SHP77 treated with DMSO at 0.1 percent for 48 hours (cell line): Measurements from ENCODE around the gene HGF.
A peak's percentile ranks its signal among the peaks of the same experiment; 100 is the strongest.

Experiments
- DNase-seq: peaks from one replicate; lab custom pipeline; 2025; lab: John Stamatoyannopoulos, UW

HGF gene

DNA sequence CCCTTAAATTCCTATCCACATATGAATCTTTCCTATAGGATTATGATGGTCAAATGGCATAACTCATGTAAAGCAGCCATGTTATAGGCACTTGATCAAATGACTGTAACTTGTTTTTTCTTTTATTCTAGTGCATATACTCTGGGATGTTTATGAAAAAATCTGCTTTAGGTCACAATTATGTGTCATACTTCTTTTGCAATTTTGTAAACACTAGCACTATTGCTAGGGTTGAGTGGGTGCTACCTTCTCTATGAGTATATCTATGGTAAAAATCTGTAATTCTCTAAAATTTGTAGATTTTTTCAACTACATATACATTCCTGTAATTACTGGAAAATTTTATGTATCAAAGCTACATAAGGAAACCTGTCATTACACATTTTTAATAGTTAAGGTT lies 50.0 kb downstream of the HGF start:
- no peak for DNase-seq

DNA sequence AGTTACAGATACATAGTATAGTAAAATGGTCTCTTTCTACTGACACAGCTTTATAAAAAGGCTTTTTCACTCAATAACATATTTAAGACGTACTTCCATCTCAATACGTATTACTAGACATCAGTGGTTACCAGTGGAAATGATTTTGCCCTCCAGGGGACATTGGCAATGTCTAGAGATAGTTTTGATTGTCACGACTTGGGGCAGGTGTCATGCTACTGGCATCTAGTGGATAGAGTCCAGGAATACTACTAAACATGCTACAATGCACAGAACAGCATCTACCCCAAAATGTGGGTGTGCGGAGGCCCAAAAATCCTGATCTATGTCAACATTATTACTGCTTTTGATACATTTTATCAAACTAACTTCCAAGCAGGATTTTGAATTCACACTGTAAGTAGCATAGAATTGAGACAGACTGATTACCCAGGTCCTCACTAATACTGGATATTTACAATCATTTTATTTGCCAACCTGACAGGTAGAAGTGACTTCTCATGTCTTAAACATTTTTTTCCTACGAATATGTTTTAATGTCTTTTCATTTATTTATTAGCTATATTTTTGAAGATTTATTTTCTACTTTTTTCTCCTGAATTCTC lies 53.8 kb downstream of the HGF start:
- DNase-seq: peak; percentile 69

DNA sequence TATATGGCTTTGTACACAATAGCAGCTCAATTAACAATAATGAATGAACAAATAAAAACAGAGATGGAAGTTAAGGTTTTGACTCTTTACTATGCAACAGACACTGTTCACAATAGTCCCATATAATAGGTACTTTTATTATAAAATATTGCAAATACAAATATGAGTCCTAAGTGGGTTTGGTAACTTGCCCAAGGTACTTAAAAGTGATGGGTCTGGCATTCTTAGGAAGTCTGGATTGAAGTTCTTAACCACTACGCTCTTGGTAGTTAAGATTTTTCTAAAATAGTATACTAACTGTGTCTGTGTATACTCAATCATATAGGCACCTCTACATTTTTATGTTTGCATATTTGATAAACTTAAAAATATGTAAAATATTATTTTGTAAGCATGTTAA lies 55.5 kb downstream of the HGF start:
- DNase-seq: no peak

DNA sequence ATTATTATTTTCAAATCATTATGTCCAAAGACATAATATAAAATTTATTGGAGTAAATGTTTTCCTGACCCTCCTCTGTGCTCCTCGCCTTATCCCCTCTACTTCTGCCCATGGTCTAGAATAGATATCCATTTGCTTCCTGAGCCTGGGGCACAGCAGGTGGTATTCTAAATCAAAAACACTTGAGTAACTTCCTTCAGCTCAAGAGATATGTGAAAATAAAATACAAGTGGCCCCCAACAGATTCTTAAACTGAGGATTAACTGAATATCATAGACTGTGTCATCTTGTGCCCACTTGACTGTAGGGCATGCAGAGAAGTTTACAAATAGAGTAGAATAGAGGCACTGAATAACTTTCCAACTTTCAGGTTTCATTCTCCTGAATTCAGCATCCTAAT lies 59.1 kb downstream of the HGF start:
- DNase-seq: no peak

DNA sequence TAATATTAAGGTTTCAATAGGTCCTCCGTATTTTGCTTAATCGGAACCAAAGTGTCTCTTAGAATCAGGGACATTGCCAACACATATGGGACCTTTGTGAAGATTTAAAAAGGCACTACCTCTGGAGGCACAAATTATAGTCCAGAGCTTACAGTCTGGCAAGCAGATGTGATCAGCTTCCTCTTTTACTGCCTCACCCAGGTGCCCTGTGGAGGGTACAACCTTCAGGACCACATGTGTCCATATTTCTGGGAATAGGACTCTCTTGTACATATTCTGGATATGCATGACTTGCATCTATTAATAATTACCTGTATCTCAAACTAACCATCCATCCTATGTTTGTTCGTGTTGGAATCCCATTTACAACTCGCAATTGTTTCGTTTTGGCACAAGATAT lies 60.0 kb downstream of the HGF start:
- DNase-seq: no peak

DNA sequence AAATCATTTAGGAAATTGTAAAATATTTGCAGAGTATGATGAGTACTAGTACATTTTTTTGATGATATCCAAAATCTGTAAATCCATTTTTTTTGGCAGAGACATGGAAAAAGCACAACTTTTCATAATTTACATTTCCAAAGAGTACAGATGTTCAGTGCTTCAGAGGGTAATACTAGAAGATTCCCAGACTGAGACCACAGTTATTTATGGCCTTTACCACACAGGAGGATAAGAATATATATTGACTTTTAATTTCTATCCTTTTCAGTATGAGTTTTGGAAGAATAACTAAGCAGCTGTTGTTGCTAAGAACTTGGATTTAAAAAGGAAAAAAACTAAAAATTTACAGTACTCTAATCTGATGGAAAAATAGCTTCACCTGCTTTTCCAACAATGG lies 61.9 kb downstream of the HGF start:
- no peak for DNase-seq

DNA sequence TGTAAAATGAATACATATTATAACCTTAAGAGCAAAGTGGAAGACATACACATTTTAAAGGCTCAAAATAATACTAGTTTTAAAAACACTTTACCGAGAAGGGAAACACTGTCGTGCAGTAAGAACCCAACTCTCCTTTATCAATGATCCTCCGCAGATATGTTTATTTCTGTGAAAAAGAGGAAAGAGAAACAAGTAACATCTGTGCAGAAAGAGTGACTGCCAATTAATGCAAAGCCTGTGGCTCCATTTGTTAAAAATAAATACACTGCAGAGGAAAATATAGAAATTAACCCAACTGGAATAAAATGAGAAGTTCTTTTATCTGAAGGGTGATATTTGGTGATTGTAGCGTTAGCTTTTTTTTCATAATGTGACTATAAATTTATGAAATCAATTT lies 62.7 kb downstream of the HGF start:
- DNase-seq: no peak

DNA sequence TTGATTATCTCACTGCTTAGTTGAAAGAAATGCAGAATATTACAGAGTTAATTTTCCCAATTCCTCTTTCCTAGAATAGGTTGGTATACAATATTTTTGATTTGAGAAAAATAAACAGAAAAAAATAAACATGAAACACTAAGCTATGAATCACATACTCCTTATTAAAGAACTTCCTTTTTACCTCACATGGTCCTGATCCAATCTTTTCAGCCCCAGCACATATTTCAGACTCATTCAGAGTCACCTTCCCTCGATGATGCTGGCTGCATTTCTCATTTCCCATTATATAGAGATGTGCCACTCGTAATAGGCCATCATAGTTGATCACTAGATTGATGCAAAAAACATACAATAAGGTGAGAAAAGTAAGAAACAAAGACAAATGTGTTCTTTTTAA lies 64.6 kb downstream of the HGF start:
- DNase-seq: no peak

DNA sequence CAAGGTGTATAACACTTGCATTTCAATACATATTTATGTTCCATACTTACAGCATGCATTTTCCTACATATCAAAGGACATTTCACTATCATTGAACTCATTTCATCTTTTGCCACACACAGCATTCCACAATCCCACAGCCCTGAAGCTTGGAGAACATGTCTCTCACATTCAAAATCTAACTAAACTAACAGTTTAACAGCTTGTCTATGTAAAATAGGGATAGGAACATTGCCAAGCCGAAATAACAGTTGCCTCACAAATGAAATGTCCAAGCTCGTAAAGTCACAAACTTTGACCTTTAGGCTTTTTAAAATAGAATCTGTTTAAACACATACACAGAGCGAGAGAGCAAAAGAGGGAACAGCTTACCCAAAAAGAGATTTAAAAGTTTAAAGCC lies 65.3 kb downstream of the HGF start:
- DNase-seq: no peak

DNA sequence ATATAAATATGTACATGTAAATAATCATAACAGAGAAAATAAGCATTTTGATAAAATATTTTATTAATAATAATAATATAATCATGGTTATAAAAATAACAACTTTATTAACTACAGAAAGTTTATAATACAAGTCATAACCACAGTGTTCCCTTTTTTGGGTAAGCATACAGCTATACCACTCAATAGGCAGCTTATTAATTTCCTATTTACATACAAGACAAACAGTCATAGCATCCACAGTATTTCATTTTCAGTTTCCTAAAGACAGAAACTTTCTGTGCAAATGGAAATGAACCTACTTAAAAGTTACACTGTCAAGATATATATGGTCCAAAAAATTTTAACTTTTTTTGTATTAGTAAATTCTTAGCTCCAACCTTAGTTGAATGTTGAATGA lies 70.9 kb downstream of the HGF start:
- DNase-seq: no peak

DNA sequence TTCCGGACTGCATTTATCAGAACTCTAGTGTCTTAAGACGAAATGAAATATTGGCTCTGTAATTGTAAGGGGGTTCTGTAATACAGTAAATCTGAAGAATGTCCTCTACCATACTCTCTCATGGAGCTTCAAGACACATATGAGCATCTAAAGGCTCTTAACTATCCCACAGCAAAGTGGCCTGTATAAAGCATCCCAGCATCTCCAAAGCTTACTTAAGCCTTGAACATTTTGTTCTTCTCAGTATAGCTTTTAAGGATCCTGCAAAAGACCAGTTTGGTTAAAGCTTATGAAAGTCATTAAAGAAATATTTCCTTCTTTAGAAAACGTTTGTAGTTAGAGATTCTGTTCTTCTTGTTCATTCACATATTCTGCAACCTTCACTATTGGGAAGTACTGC lies 75.1 kb downstream of the HGF start:
- no peak for DNase-seq

DNA sequence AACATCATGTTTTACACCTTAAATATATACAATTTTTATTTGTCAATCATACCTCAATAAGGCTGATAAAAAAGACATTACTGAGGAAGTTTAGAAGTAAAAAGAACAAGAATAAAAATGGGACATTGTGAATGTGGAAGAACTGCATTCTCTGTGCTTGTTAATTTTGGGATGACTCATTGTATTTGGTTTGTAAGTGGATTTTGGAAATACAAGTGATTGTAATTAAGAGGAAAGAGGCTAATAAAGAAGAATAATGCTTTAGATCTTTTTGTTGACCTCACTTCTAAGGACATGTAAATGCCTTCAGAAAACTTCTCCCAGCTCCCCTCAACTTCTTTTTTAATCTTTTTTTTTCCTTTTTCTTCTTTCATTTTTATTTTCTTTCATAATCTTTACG lies 76.0 kb downstream of the HGF start:
- DNase-seq: no peak

DNA sequence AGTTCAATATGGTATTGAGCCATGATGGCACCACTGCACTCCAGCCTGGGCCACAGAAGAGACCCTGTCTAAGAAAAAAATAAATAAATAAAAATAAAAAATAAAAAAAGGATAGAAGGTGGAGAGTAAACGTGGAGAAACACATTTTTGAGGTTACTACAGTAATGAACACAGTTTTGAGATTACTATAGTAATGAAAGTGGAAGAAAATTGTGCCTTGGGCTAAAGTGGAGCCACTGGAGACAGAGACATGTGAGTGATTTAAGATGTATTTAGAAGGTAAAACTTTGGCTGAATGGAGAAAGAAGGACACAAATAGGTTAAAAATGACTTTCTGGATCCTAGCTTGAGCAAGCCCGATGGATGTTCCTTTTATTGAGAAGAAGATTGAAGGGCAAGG lies 76.8 kb downstream of the HGF start:
- DNase-seq: peak; percentile 39

DNA sequence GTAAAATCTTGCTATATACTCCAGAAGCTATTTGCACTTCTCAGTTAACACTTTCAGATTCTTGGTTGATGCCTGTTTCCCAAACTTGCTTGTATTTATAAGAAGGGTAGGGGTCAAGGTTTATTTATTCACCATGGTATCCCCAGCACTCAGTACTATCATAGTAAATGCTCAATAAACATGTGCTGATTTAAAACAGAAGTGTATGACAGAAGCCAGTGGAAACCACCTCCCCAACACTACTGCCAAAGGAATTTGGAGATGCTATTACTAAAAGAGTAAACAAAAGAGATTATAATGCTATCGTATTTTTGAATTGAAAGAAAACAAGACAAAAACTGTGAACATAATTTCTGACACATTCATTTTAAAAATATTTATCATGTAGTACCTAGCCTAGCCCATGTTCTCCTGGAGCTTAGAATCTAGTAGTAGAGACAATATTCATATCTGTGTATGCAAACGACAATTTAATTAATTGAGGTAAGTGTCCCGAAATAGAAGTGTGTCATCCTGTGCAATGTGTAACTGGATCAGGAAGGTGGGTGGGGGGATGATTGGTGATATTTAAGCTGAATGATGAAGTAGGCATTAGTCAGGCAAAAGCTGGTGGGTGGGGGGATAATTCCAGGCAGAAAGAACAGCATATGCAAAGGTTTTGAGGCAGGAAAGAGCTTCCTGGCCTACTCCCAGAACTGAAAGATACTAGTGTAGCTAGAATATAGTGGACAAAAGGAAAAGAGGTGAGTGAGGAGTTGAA lies 77.5 kb downstream of the HGF start:
- peak; percentile 65 for DNase-seq

DNA sequence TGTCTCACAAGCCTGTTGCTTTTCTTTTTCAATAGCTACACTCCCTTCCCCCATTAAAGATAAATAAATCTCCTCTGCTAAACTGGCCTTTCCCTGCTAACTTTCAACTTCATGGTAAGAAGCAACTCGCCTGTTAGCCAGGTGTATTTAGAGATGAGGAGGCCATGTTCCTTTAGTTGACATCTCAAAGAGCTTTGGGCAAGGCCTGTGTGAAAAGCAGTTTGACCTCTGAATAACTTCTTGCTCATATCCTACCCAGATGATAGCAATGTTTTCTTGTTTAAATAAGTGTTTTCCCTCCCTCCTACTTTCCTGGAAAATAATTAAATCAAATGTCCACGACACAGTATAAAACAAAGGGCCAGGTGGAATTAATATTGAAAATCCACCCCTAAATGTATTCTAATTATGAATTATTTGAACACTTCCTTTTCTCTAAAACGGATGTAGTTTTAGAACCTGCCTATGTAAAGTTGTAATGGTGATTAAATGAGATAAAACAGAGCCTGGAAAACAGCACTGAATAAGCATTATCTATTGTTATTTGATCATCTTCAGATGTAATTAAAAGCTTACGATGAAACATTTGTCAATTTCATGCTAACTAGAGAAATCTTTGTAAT lies 78.5 kb downstream of the HGF start:
- peak; percentile 73 for DNase-seq

DNA sequence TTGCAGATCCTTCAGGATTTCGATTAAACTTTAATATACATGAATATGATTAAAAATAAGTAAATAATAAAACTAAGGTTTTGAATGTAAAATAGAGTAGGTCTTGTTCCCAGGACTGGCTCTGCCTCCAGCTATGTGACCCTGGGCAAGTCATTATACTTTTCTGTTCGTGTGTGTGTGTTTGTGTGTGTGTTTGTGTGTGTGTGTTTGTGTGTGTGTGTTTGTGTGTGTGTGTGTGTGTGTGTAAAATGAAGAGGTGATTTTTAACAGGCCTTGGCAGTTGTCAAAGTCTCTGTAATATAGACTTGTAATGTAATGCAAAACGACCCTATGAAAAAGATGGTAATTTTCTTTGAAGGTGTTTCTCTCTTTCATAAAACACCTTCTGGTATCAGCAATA lies 79.2 kb downstream of the HGF start:
- DNase-seq: peak; percentile 58

DNA sequence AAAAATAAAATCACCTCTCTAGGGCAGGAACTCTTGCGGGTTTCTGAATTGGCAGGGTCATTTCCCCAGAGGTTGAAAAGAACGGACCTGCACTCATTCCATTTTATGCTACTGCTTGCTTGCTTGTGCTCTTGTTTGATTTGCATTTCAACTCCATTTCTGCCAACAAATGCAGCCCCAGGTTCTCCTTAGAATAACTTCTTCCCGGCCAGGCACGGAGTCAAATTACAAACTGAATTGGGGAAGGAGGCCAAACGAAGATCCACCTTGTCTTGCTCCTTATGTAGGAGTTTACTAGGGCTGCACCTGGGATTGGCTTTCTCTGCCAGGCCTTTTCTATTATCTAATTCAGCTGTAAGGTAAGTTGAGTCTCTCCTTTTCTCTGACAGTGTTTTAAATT lies 79.6 kb downstream of the HGF start:
- DNase-seq: peak; percentile 55

DNA sequence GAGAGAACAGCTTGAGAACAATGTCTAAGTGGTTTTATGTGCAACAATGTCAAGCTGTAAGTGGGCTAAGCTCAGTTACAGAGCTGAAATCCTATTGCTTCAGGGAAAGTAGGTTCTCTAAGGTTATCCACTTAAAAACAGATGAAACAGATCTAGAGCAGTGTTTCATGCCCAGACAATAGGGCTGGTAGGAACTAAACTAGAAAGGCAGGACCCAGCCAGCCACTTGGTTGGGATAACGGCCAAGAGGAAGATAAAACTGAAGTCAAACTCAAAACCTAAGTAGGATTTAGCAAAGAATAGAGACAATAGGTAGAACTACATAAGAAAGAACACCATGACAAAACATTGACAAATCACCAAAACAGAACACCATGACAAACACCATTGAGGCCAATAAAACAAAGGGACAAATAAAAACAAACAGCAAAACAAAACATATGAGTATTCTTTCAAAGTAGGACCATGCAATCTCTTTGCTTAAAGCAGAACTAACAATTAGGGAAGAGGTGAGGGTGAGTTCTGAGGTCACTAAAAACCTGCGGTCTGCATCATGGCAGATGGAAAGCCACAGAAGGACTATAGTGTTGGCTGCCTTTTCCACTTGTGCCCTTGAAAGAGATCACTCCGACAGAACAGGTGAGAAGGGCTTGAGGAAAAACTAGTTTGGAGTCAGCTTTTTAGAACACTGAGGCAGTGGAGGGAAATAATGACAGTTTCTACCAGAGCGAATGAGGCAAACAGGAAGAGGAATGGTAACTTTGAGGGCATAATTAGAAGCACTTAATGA lies 81.0 kb downstream of the HGF start:
- DNase-seq: peak; percentile 72

DNA sequence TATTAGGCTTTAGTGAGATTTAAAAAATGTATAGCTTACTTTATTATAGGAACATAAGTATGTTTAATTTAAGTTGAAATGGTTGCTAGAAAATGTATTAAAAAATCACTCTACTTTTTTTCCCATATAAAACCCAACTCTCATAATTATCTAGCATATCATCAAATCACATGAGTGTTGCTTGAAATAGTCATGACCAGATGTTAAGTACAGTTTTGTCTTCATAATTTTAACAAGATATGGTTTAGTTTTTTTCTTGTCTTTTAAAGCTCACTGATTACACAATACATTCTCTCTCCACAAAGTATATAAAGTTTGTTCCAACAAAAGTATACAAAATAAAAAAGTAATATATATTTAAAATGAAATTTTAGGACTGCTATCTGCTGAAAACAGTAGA lies 82.8 kb downstream of the HGF start:
- DNase-seq: no peak

DNA sequence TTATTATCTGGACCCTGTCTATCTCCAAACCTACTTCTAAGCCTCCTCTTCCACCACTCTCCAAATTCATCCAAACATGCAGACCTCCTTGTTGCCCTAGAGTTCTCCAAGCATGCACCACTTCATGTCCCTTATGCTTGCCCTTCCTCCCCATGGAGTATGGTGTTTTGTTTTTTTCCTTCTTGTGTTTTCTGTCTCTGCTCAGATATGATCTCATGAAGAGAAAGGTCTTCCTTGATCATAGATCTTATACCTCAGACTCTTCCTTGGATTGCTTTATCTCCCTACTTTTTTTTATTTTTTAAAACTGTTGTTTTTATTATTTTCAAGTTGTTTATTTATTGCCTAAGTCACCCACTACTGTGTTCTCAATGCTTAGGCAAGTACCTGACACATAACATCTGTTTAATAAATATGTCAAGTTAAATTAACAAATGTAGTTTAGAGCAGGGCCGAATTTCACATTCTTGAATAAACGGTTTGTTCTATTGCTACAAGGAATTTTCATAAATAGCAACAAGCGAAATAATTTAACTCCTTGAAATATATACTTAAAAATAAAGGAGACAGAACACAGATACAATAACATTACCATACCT lies 84.5 kb downstream of the HGF start:
- no peak for DNase-seq

DNA sequence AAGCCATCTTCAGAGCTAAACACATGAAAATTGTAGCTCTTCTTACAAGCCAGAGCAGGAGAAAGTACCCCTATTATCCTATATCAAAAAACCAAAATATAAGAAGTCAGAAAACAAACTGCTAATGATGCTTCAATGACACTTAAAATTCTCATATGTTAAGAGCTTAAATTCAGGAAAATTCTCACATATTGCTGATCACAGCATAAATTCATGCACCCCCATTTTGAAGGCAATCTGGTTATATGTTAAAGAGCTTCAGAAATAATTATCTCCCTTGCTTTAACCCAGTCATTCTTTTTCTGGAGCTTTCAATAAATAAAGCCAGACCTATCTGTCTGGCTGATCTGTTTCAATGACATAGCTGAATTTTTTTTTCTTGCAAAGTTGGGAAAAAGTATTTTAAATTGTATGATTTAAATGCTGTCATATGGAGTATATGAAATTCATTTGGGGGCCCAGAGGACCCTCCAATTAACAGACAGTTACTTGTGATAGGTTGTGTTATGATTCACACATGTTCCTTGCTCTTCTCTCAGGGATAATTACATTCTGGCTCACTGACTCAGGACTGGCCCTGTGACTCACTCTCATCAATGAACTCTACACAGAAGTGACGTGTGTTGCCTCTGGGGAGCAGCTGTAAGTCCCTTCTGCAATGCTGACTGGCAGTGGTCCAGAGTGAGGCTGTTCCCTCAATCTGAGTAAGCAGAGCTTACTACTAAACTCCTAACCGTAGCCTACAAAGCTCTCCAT lies 85.2 kb downstream of the HGF start:
- peak; percentile 98 for DNase-seq

DNA sequence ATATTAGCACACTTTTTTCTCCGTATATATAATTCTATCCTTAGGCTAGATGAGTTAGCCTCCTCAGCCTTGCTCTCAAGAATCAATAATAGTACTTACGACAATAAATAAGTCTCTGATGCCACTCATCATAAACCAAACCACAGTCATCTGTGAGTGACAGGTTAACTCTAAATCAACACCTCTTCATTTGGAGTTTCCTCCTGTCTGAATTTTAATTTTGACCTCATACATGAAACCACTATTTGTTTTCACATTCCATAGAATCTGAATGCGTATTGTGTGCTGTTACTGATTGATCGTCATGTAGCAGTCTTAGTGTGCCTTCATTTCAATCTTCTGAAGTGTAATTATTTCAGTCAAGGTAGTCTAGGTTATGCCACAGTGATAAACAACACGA lies 85.8 kb downstream of the HGF start:
- DNase-seq: peak; percentile 33
